Measurements from ENCODE around the gene MYADM. TPM values are rescaled to one million over a fixed set of nuclear protein-coding genes. Genes with fewer than 3 reads are reported as not detected.

MYADM gene
- total RNA-seq, 3 donors from 2014 or later (not counting 1 experiment from before 2014, with no cell fraction given): 219 to 658 (median 296) TPM

DNA sequence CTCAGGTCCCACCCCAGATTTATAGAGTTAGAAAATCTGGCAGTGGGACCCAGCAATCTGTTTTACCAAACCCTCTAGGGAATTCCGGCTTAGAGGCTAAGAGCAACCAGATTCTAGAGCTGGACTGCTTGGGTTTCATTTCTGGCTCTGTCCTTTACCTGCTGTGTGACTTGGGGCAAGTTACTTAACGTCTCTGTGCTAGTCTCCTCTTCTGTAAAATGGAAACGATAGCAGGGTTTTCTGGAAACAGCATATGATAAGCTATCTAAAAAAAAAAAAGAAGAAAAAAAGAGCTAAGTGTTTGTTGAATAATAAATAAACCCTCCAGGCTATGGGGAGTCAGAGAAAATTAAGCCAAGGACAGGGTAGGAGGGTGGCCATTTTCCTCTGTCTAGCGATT lies 29.8 kb downstream of the MYADM start:
- peaks cover 0 to 11% of the 10 kb centered on the region in 2 donors for H3K4me1 Mint-ChIP-seq
- TF ChIP-seq, protein P1, sequence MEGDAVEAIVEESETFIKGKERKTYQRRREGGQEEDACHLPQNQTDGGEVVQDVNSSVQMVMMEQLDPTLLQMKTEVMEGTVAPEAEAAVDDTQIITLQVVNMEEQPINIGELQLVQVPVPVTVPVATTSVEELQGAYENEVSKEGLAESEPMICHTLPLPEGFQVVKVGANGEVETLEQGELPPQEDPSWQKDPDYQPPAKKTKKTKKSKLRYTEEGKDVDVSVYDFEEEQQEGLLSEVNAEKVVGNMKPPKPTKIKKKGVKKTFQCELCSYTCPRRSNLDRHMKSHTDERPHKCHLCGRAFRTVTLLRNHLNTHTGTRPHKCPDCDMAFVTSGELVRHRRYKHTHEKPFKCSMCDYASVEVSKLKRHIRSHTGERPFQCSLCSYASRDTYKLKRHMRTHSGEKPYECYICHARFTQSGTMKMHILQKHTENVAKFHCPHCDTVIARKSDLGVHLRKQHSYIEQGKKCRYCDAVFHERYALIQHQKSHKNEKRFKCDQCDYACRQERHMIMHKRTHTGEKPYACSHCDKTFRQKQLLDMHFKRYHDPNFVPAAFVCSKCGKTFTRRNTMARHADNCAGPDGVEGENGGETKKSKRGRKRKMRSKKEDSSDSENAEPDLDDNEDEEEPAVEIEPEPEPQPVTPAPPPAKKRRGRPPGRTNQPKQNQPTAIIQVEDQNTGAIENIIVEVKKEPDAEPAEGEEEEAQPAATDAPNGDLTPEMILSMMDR (IDR thresholded peaks at IDR 0.05): no peak
- no peaks in the 10 kb centered on the region for H3K36me3 Mint-ChIP-seq
- intact Hi-C loops (cut with micrococcal nuclease): no loop called here
- no peak overlapping the region for H3K27ac Mint-ChIP-seq
- WGBS (ENCODE audit: insufficient coverage): 66% methylated on average over 3 of the region's 4 CpGs
- peaks cover 24 to 29% of the 10 kb centered on the region in 2 donors for H3K27me3 Mint-ChIP-seq (ENCODE audit: low read depth in 2 of 2)
- no peaks in the 10 kb centered on the region for H3K9me3 Mint-ChIP-seq
- Histone ChIP-seq H3K27ac (ENCODE audit: low read length) (no peak overlapping the region), H3K27me3 (ENCODE audit: control insufficient read depth, insufficient read depth, low read length) (no peaks in the 10 kb centered on the region), H3K4me1 (ENCODE audit: control insufficient read depth, insufficient read depth, low read length) (peaks cover 4% of the 10 kb centered on the region), H3K4me3 (ENCODE audit: low read length) (no peak overlapping the region), H3K9me3 (ENCODE audit: control insufficient read depth, insufficient read depth, low read length) (no peaks in the 10 kb centered on the region), H3K36me3 (ENCODE audit: control insufficient read depth, insufficient read depth, low read length) (no peaks in the 10 kb centered on the region)
- DNase-seq (no peak), ATAC-seq (no peak)
- H3K4me3 Mint-ChIP-seq: no peak overlapping the region

GRCh38 chr19:53898166-53898565 lies 30.5 kb downstream of the MYADM start:
- no peak overlapping the region for H3K27ac Mint-ChIP-seq
- no peaks in the 10 kb centered on the region for H3K36me3 Mint-ChIP-seq
- Histone ChIP-seq H3K27me3 (ENCODE audit: control insufficient read depth, insufficient read depth, low read length) (no peaks in the 10 kb centered on the region), H3K27ac (ENCODE audit: low read length) (no peak overlapping the region), H3K4me1 (ENCODE audit: control insufficient read depth, insufficient read depth, low read length) (peaks cover 4% of the 10 kb centered on the region), H3K4me3 (ENCODE audit: low read length) (no peak overlapping the region), H3K36me3 (ENCODE audit: control insufficient read depth, insufficient read depth, low read length) (no peaks in the 10 kb centered on the region), H3K9me3 (ENCODE audit: control insufficient read depth, insufficient read depth, low read length) (no peaks in the 10 kb centered on the region)
- ATAC-seq (no peak), DNase-seq (no peak)
- WGBS (ENCODE audit: insufficient coverage): 18% methylated on average over 14 of the region's 16 CpGs
- H3K4me1 Mint-ChIP-seq: peaks cover 0 to 11% of the 10 kb centered on the region in 2 donors
- H3K4me3 Mint-ChIP-seq: no peak overlapping the region
- no peaks in the 10 kb centered on the region for H3K9me3 Mint-ChIP-seq
- TF ChIP-seq, protein P1 (IDR thresholded peaks at IDR 0.05): no peak
- H3K27me3 Mint-ChIP-seq (ENCODE audit: low read depth in 2 of 2): peaks cover 23 to 29% of the 10 kb centered on the region in 2 donors
- intact Hi-C loops (cut with micrococcal nuclease): no loop called here

DNA sequence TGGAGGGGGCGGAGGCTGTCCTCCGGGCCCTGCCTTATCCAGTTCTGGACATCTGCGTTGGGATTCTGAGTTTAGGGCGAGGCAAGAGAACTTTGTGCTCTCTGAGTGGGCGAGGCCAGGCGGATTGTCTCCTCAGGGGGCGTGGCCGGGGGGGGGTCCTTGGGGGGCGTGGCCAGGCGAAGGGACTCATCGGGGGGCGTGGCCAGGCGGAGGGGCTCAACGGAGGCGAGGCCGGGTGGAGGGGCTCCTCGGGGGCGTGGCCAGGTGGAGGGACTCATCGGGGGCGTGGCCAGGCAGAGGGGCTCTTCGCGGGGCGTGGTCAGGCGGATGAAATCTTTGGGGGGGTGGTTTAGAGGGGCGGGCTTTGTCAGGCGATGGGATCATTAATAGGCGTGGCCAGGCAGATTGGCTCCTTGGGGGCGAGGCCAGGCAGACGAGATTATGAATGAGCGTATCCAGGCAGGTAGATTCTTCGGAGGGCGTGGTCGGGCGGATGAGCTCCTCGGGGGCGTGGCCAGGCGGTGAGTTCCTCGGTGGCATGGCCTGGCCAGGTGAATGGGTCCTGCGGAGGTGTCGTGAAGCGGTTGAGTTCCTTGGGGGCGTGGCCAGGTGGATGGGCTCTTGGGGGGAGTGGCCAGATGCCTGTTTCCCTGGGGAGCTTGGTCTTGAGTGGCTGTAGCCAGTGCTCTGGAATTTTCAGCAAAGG lies 31.1 kb downstream of the MYADM start:
- WGBS (ENCODE audit: insufficient coverage): 9% methylated on average over 41 of the region's 42 CpGs
- Histone ChIP-seq H3K4me3 (ENCODE audit: low read length) (no peak overlapping the region), H3K9me3 (ENCODE audit: control insufficient read depth, insufficient read depth, low read length) (no peaks in the 10 kb centered on the region), H3K27me3 (ENCODE audit: control insufficient read depth, insufficient read depth, low read length) (no peaks in the 10 kb centered on the region), H3K4me1 (ENCODE audit: control insufficient read depth, insufficient read depth, low read length) (peaks cover 4% of the 10 kb centered on the region), H3K36me3 (ENCODE audit: control insufficient read depth, insufficient read depth, low read length) (no peaks in the 10 kb centered on the region), H3K27ac (ENCODE audit: low read length) (no peak overlapping the region)
- Mint-ChIP-seq H3K27ac (no peak overlapping the region), H3K36me3 (no peaks in the 10 kb centered on the region), H3K9me3 (no peaks in the 10 kb centered on the region), H3K4me3 (no peak overlapping the region), H3K27me3 (ENCODE audit: low read depth in 2 of 2) (peaks cover 20 to 29% of the 10 kb centered on the region in 2 donors), H3K4me1 (peaks cover 0 to 11% of the 10 kb centered on the region in 2 donors)
- TF ChIP-seq, protein P1 (IDR thresholded peaks at IDR 0.05): no peak
- intact Hi-C loops (cut with micrococcal nuclease): no loop called here
- ATAC-seq: no peak
- no peak for DNase-seq

Measured in natural killer cell (primary cell).